Measurements from ENCODE around the gene POPDC3.

The POPDC3 gene

DNA sequence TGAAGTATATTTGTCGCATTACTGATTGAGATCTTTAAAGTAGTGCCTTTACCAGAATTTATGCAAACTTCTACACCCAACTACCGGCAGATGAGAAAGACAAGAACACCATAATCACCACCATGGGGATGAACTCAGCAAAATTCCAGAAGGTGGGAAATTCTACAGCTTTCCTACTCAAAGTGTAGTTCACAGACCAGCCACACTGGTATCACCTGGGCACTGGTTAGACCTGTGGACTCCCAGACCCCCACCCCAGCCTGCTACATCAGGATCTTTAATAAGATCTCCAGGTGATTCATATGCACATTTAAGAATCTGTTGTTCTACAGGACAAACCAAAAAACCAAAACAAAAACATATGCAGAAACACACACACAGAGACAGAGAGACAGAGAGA lies 67.9 kb downstream of the POPDC3 start:
- DNase-seq (no peak), ATAC-seq (ENCODE audit: insufficient read depth, low read depth) (no peak)
- no peaks in the 10 kb centered on the region for H4K20me1 ChIP-seq (ENCODE audit: insufficient read depth, low read length)
- H3K9me3 ChIP-seq (ENCODE audit: insufficient read depth, low read length, severe bottlenecking) = no peaks in the 10 kb centered on the region
- H3K36me3 ChIP-seq (ENCODE audit: insufficient read depth, low read length) = no peaks in the 10 kb centered on the region
- H3K4me1 ChIP-seq (ENCODE audit: insufficient read depth, low read length) = no peaks in the 10 kb centered on the region
- H3K4me2 ChIP-seq (ENCODE audit: insufficient read depth, low read length) = no peak overlapping the region
- no peak overlapping the region for H3K27ac ChIP-seq (ENCODE audit: low read length)
- H2AFZ ChIP-seq (ENCODE audit: low read depth, low read length) = no peak overlapping the region
- no peak for TF ChIP-seq EZH2 (IDR thresholded peaks at IDR 0.05; ENCODE audit: borderline replicate concordance, low read depth, low read length, severe bottlenecking)
- TF ChIP-seq, protein P1, sequence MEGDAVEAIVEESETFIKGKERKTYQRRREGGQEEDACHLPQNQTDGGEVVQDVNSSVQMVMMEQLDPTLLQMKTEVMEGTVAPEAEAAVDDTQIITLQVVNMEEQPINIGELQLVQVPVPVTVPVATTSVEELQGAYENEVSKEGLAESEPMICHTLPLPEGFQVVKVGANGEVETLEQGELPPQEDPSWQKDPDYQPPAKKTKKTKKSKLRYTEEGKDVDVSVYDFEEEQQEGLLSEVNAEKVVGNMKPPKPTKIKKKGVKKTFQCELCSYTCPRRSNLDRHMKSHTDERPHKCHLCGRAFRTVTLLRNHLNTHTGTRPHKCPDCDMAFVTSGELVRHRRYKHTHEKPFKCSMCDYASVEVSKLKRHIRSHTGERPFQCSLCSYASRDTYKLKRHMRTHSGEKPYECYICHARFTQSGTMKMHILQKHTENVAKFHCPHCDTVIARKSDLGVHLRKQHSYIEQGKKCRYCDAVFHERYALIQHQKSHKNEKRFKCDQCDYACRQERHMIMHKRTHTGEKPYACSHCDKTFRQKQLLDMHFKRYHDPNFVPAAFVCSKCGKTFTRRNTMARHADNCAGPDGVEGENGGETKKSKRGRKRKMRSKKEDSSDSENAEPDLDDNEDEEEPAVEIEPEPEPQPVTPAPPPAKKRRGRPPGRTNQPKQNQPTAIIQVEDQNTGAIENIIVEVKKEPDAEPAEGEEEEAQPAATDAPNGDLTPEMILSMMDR (IDR thresholded peaks at IDR 0.05; ENCODE audit: borderline replicate concordance, extremely low read depth, low read length, poor library complexity, severe bottlenecking) = no peak
- H3K79me2 ChIP-seq (ENCODE audit: insufficient read depth, low read length) = no peaks in the 10 kb centered on the region
- H3K27me3 ChIP-seq (ENCODE audit: insufficient read depth, low read length, poor library complexity) = no peaks in the 10 kb centered on the region
- H3K4me3 ChIP-seq (ENCODE audit: low read depth in 1 of 2, low read length in 2 of 2) = no peak overlapping the region
- no peak overlapping the region for H3K9ac ChIP-seq (ENCODE audit: low read depth, low read length)

DNA sequence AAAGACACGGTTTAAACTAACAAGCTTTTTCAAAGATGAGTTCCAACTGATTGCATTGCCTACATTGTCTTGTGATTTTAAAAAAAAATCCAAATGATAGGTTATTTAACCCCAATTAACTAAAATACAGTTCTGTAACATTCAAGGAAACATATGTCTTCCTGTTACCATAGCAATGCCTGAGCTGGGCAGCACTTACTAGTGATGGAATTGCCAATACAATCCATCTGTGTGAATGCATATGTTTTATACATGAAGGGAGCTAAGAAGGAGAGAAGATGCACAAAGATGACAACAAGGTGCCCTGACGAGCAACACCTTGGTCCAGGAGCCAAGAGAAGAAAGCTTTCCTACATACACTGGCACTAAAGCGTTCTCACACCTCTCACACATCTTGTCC lies 68.7 kb downstream of the POPDC3 start:
- no peaks in the 10 kb centered on the region for H3K36me3 ChIP-seq (ENCODE audit: insufficient read depth, low read length)
- DNase-seq (no peak), ATAC-seq (ENCODE audit: insufficient read depth, low read depth) (no peak)
- H3K4me2 ChIP-seq (ENCODE audit: insufficient read depth, low read length) = no peak overlapping the region
- H2AFZ ChIP-seq (ENCODE audit: low read depth, low read length) = no peak overlapping the region
- no peak overlapping the region for H3K9ac ChIP-seq (ENCODE audit: low read depth, low read length)
- no peaks in the 10 kb centered on the region for H4K20me1 ChIP-seq (ENCODE audit: insufficient read depth, low read length)
- H3K9me3 ChIP-seq (ENCODE audit: insufficient read depth, low read length, severe bottlenecking) = no peaks in the 10 kb centered on the region
- no peak overlapping the region for H3K27ac ChIP-seq (ENCODE audit: low read length)
- H3K79me2 ChIP-seq (ENCODE audit: insufficient read depth, low read length) = no peaks in the 10 kb centered on the region
- no peaks in the 10 kb centered on the region for H3K4me1 ChIP-seq (ENCODE audit: insufficient read depth, low read length)
- H3K27me3 ChIP-seq (ENCODE audit: insufficient read depth, low read length, poor library complexity) = no peaks in the 10 kb centered on the region
- no peak for TF ChIP-seq EZH2 (IDR thresholded peaks at IDR 0.05; ENCODE audit: borderline replicate concordance, low read depth, low read length, severe bottlenecking)
- TF ChIP-seq, protein P1 (IDR thresholded peaks at IDR 0.05; ENCODE audit: borderline replicate concordance, extremely low read depth, low read length, poor library complexity, severe bottlenecking) = no peak
- no peak overlapping the region for H3K4me3 ChIP-seq (ENCODE audit: low read depth in 1 of 2, low read length in 2 of 2)

DNA sequence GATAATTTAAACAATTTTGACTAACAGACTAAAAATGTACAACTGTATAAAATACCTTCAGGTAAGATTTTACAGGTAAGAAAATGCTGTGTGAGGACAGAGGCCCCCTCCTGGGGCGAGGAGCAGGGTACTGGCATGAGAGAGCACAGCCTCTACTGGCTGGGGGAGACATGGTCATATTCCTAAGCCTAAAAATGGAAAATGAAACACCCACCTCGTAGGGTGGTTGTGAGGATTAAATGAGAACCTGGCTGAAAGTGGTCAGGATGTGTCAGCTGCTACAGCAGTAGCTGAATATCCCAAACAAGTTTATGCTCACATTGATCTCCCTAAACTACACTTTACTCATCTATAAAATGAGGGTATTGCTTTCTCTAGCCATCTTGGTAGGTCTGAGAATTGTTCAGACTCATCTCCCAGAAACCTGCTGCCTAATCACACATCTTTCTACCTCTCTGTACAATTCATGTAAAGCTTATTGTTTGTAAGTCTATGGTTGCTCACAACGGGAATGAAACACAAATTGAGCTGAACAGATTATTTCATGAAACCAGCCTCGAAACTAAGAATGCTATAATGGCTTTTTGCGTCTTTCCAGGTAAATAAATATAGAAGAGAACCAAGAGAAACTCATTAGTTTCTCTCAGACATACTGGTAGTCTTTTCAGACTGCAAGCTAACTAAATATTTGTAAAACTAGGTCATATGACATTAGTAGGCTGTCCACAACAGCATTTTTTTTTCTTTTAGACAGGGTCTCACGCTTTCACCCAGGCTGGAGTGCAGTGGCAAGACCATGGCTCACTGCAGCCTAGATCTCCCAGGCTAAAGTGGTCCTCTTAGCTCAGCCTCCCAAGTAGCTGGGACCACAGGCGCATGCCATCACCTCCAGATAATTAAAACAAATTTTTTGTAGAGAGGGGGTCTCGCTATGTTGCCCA lies 69.6 kb downstream of the POPDC3 start:
- no peaks in the 10 kb centered on the region for H3K36me3 ChIP-seq (ENCODE audit: insufficient read depth, low read length)
- no peaks in the 10 kb centered on the region for H3K79me2 ChIP-seq (ENCODE audit: insufficient read depth, low read length)
- no peaks in the 10 kb centered on the region for H4K20me1 ChIP-seq (ENCODE audit: insufficient read depth, low read length)
- H3K9me3 ChIP-seq (ENCODE audit: insufficient read depth, low read length, severe bottlenecking) = no peaks in the 10 kb centered on the region
- H3K4me3 ChIP-seq (ENCODE audit: low read depth in 1 of 2, low read length in 2 of 2) = no peak overlapping the region
- H3K4me2 ChIP-seq (ENCODE audit: insufficient read depth, low read length) = no peak overlapping the region
- H2AFZ ChIP-seq (ENCODE audit: low read depth, low read length) = no peak overlapping the region
- no peaks in the 10 kb centered on the region for H3K27me3 ChIP-seq (ENCODE audit: insufficient read depth, low read length, poor library complexity)
- ATAC-seq (ENCODE audit: insufficient read depth, low read depth) (no peak), DNase-seq (no peak)
- H3K4me1 ChIP-seq (ENCODE audit: insufficient read depth, low read length) = no peaks in the 10 kb centered on the region
- H3K9ac ChIP-seq (ENCODE audit: low read depth, low read length) = no peak overlapping the region
- TF ChIP-seq, protein P1 (IDR thresholded peaks at IDR 0.05; ENCODE audit: borderline replicate concordance, extremely low read depth, low read length, poor library complexity, severe bottlenecking) = no peak
- TF ChIP-seq EZH2 (IDR thresholded peaks at IDR 0.05; ENCODE audit: borderline replicate concordance, low read depth, low read length, severe bottlenecking) = no peak
- no peak overlapping the region for H3K27ac ChIP-seq (ENCODE audit: low read length)
